ENCODE measurements around the gene MARCHF10. TPM values are rescaled to one million over a fixed set of nuclear protein-coding genes. Genes with fewer than 3 reads are reported as not detected.
"Not testable (repeated sequence)": the region's sequence is repeated elsewhere in the genome, so short reads cannot be mapped to it uniquely, and the experiment has no call there.

The MARCHF10 gene
- total and polyA plus RNA-seq, 2 experiments from 2014 or later = not detected

GRCh38 chr17:62702746-62703260, 105.3 kb downstream of the MARCHF10 start:
- DNase-seq (ENCODE audit: low spot score) = no peak
- Histone ChIP-seq H3K79me2 (no peaks in the 10 kb centered on the region), H3K27ac (no peak overlapping the region), H3K4me2 (no peak overlapping the region), H3K9me3 (ENCODE audit: low read depth) (no peaks in the 10 kb centered on the region), H3K9me2 (replicated peaks; ENCODE audit: insufficient read depth) (no peaks in the 10 kb centered on the region), H3K36me3 (replicated peaks; ENCODE audit: insufficient read depth, low read depth) (no peaks in the 10 kb centered on the region), H3K4me1 (ENCODE audit: insufficient read depth) (peaks cover 9% of the 10 kb centered on the region), H4K20me1 (ENCODE audit: insufficient read depth, poor library complexity, severe bottlenecking) (no peaks in the 10 kb centered on the region), H3K27me3 (no peaks in the 10 kb centered on the region), H2AFZ (no peak overlapping the region), H3K4me3 (no peak overlapping the region)
- WGBS (ENCODE audit: low lambda C conversion rate, missing lambda C conversion rate) = 85% methylated on average over 6 of the region's 6 CpGs
- no peak for TF ChIP-seq EZH2 (IDR thresholded peaks at IDR 0.05; ENCODE audit: borderline replicate concordance)
- no peak for TF ChIP-seq CTCF (IDR thresholded peaks at IDR 0.05; ENCODE audit: poor library complexity)
- TF ChIP-seq EZH2phosphoT487 (IDR thresholded peaks at IDR 0.05; ENCODE audit: low read depth, severe bottlenecking, unreplicated experiment) = no peak

GRCh38 chr17:62701706-62702085, 106.4 kb downstream of the MARCHF10 start:
- H2AFZ ChIP-seq = no peak overlapping the region
- TF ChIP-seq CTCF (IDR thresholded peaks at IDR 0.05; ENCODE audit: poor library complexity) (no peak), EZH2phosphoT487 (IDR thresholded peaks at IDR 0.05; ENCODE audit: low read depth, severe bottlenecking, unreplicated experiment) (no peak), EZH2 (IDR thresholded peaks at IDR 0.05; ENCODE audit: borderline replicate concordance) (no peak)

GRCh38 chr17:62700964-62701705, 107.0 kb downstream of the MARCHF10 start:
- no peaks in the 10 kb centered on the region for H3K9me3 ChIP-seq (ENCODE audit: low read depth)
- no peaks in the 10 kb centered on the region for H3K9me2 ChIP-seq (replicated peaks; ENCODE audit: insufficient read depth)
- DNase-seq (ENCODE audit: low spot score) = no peak
- H3K4me3 ChIP-seq = no peak overlapping the region
- no peaks in the 10 kb centered on the region for H3K27me3 ChIP-seq
- no peaks in the 10 kb centered on the region for H4K20me1 ChIP-seq (ENCODE audit: insufficient read depth, poor library complexity, severe bottlenecking)
- H3K27ac ChIP-seq = no peak overlapping the region
- peaks cover 9% of the 10 kb centered on the region for H3K4me1 ChIP-seq (ENCODE audit: insufficient read depth)
- H3K4me2 ChIP-seq = no peak overlapping the region
- no peaks in the 10 kb centered on the region for H3K36me3 ChIP-seq (replicated peaks; ENCODE audit: insufficient read depth, low read depth)
- no peaks in the 10 kb centered on the region for H3K79me2 ChIP-seq
- TF ChIP-seq EZH2phosphoT487 (IDR thresholded peaks at IDR 0.05; ENCODE audit: low read depth, severe bottlenecking, unreplicated experiment) (no peak), EZH2 (IDR thresholded peaks at IDR 0.05; ENCODE audit: borderline replicate concordance) (no peak), CTCF (IDR thresholded peaks at IDR 0.05; ENCODE audit: poor library complexity) (no peak)
- H2AFZ ChIP-seq = no peak overlapping the region
- 85% methylated on average over 12 of the region's 12 CpGs for WGBS (ENCODE audit: low lambda C conversion rate, missing lambda C conversion rate)

More at GRCh38 chr17:62701706-62702085, 106.4 kb downstream of the MARCHF10 start:
- 83% methylated on average over 8 of the region's 8 CpGs for WGBS (ENCODE audit: low lambda C conversion rate, missing lambda C conversion rate)
- Histone ChIP-seq H3K27me3 (no peaks in the 10 kb centered on the region), H3K4me3 (no peak overlapping the region), H3K79me2 (no peaks in the 10 kb centered on the region), H3K9me3 (ENCODE audit: low read depth) (no peaks in the 10 kb centered on the region), H3K36me3 (replicated peaks; ENCODE audit: insufficient read depth, low read depth) (no peaks in the 10 kb centered on the region), H3K4me1 (ENCODE audit: insufficient read depth) (peaks cover 9% of the 10 kb centered on the region), H3K9me2 (replicated peaks; ENCODE audit: insufficient read depth) (no peaks in the 10 kb centered on the region), H3K27ac (no peak overlapping the region), H3K4me2 (no peak overlapping the region), H4K20me1 (ENCODE audit: insufficient read depth, poor library complexity, severe bottlenecking) (no peaks in the 10 kb centered on the region)
- DNase-seq (ENCODE audit: low spot score) = no peak

GRCh38 chr17:62698459-62698858, 109.7 kb downstream of the MARCHF10 start:
- DNase-seq (ENCODE audit: low spot score); H3K27me3 ChIP-seq; H3K36me3 ChIP-seq (replicated peaks; ENCODE audit: insufficient read depth, low read depth); H3K9me2 ChIP-seq (replicated peaks; ENCODE audit: insufficient read depth); H3K4me3 ChIP-seq; H3K4me2 ChIP-seq; H3K79me2 ChIP-seq; H3K4me1 ChIP-seq (ENCODE audit: insufficient read depth); H3K27ac ChIP-seq; H3K9me3 ChIP-seq (ENCODE audit: low read depth); H4K20me1 ChIP-seq (ENCODE audit: insufficient read depth, poor library complexity, severe bottlenecking); H2AFZ ChIP-seq: not testable (repeated sequence)
- 90% methylated on average over 11 of the region's 11 CpGs for WGBS (ENCODE audit: low lambda C conversion rate, missing lambda C conversion rate)

All from hepatocyte (in vitro differentiated cells).